Activated CD4-positive, alpha-beta T cell treated with anti-CD3 and anti-CD28 coated beads, Interleukin-2, Interleukin-6, amounts not matched to agents 100 ng/mL and 50 ng/mL, durations not matched to agents 16 hours and 8 hours (primary cell): Measurements from ENCODE around the gene CGNL1.

Experiments
- DNase-seq: peaks from one replicate; pipeline ENCODE4 v3.0.0-alpha.2; 2020

CGNL1 gene

DNA sequence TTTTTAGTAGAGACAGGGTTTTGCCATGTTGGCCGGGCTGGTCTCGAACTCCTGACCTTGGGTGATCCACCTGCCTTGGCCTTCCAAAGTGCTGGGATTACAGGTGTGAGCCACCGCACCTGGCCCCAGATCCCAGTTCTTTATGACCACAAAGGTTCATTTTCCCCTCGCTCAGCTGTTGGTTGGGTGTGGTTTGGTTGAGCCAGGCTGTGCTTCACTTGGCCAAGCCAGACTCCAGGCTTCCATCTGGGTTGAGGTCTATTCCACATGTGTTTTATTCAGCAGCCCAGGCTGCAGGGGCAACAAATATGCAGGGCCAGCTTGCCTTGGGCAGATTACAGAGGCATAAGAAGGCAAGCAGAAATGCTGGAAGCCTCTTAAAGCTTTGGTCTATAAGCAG, 13.7 kb downstream of the CGNL1 start:
- no peak for DNase-seq

DNA sequence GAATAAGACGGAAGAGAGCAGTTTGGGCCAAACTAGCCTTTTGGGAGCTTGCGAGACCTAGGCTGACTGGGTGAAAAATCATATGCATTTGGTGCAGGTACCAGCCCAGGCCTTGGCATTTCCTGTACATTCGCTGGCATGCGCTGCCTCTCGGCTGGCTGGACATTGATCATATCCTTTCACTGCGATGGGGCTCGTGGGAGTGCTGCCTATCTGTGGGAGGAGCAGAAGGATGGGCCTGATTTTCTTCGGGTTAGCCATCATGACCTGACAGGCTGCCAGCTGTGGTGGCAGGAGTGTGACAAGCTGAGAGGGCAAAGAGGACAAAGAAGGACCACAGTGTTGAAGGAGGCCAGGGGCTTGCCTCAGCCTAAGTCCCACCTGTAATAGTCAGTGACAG, 14.3 kb downstream of the CGNL1 start:
- DNase-seq, result no peak

DNA sequence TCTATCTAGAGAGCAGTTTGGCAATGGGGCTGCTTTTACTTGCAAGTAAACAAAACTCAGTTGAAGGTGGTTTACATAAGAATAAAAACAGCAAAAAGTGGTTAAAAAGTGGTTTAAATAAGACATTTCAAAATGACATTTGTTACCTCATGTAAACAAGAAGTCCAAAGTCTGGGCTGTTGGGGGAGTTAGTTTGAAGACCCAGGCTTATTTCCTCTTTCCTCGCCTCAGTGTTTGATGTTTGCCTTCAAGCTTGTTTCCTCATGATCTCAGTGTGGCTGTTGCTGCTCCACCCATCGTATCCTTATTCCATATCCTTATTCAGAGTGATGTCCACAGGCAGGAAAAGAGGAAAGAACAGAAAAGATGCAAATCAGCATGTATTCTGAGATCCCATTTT, 15.2 kb downstream of the CGNL1 start:
- DNase-seq, result no peak

DNA sequence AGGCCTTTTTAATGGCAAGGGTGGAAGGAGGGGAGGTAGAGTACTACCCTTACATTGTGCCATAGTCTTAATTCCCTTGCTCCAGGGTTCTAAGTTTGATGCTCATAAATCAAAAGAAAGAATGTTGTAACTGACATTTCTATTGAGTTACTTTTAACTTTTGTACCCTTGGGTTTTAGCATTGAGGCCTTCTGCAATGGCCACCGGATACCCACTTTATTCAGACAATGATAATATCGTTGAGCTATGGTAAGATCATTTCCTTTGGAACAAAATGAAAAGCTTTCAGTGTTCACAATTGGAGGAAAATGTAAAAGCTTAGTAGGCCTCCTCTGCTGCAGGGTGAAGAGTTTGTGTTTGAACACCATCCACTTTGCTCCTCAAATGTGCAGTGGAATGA, 16.8 kb downstream of the CGNL1 start:
- no peak for DNase-seq

DNA sequence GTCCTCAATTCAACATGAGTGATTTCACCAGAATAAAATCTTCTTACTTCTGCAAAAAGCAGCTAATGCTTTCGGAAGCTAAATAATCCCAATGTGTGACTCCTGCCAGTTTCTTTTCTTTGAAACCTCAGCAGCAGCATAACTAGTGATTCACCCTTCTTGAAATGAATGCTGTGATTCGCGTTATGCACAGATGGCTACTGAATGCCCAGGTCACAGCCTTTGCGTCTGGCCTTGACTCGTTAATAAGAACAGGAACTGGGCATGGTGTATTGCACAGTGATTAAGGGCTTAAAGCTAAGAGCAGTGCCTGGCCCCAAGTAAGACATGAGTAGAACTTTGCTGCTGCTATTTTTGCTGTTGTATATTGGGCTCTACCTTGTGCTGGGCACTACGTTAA, 19.0 kb downstream of the CGNL1 start:
- DNase-seq, result no peak

DNA sequence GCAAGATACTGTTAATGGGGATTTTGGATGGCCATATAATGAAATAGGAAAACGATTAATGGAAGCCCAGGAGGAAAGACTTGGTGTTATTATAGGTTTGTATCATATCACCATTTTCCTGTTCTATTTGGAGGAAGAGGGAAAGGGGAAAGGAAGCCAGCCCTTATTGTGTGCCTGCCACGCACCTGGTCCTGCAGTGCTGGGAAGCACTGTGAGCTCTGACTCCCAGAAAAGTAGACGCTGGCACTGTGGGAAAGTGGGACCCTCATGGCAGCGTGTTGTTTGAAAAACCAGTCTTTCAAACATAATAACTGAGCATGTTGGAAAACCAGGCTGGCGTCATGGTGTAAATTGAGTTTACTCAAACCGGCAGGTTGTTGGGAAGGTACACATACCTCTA, 22.0 kb downstream of the CGNL1 start:
- no peak for DNase-seq

DNA sequence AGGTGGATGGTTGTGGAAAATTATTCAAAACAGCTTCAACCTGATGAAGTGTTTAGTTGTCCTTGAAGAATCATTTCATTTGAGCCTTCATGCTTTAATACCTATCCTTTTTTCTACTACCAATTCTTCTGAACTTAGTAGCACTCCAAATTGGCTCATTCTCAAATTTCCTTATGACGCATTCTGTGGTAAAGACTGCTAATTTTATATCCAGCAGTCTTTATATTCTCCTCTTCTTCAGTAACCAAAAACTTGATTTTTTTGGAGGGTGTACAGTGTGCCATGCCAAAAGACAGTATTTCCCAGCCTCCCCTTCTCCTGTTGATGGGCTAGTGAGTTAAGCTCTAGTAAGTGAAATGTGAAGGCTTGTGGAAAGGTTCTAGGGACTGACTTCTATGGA, 25.2 kb downstream of the CGNL1 start:
- DNase-seq, result no peak

DNA sequence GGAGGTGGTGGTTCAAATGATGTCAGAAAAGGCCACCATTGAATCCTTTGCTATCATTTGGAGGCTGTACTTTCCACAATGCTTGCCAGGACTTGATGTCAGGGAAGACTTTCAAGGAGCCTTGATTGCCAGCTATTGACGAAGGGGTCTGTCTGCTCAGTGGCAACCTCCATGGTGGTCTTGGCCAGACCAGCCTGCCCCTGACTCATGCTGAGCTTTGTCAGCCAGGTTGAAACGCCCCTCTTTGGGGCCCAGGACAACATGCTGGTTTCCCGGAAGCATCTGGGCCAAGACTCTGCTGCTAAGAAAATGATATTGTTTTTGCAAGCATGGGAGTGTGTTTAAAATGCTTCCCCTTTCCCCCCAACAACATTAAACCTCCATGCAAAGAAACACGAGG, 26.7 kb downstream of the CGNL1 start:
- DNase-seq, result no peak

DNA sequence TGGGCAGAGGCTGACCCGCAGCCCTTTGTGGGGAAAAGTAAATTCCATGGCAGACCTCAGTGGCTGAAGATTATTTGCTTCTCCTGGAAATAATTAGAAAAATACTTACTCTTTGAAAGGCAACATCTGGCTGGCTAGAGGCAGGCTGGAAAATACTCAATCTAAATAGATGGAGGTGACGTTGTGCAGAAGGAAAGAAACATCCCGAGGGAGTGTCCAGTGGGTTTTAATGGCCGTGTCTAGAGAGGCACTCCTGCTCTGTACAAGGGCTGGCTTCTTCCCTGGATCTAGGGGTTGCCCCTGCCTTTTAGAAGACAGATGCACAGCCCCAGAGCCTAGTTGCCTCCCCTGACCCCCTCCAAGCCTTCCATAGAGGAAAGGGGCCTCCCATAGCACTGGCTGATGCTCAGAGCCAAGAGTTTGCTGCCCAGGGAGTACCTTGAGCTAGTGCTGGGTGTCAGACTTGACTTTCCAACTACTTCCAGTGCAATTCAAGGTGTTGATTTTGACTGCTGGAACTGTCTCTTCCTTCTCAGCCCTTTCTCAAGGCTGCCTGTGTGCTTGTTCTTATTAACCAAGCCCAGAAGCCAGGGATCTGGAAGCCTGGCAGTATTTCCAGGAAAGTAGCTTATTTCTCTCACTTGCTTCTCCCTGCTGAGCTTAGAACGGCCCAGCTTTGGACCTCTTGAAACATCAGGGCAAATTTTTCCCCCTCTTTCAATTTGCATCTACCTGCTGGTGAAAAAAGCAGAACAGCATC, 27.4 kb downstream of the CGNL1 start:
- no peak for DNase-seq

DNA sequence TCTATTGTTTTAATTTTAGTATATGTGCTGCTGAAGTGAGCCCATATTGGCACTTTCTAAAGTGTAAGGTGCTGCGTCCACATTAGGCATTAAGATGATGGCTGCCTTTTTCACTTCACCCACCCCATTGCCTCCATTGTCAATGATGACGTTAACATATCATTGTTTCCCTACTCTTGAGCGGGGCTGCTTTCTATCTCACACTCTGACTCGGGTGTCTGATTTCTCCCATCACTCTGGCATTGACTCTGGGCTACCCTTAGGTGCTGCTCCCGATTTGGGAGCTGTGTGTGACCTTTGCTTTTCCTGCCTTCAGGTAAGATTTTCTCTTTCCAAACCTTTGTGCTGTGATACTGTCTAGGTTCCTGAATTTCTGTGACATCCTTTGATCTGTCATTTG, 28.8 kb downstream of the CGNL1 start:
- DNase-seq, result no peak

DNA sequence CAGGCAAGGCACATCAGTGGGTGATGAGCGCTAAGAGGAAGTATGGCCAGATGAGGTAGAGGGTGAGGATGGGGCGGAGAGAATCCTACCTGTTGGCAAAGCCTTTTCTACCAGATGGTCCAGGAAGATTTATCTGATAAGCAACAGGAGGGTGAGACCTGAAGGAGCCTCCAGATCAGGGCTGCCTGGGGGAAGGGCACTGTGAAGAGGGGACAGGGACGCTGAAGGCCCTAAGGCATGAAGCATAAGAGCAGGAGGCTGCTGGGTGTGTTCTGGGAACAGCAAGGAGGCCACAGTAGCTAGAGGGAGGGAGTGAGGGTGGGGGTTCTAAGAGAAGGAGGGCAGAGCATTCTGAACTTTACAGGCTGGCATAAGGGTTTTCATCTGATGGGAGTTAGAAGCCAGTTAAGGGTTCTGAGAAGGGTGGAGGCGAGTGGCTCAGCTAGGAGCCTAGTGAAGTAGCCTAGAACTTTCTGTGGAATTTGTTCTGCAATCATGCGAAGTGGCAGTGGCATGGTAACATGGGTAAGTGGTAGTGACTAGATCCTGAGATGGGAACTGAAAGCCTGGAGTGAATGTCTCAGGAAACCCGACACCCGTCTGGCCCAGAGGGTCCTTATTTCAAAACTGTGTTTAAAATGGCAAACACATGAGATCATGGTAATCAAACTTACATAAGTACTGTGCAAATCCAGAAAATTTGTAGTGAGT, 29.9 kb downstream of the CGNL1 start:
- DNase-seq, result no peak

DNA sequence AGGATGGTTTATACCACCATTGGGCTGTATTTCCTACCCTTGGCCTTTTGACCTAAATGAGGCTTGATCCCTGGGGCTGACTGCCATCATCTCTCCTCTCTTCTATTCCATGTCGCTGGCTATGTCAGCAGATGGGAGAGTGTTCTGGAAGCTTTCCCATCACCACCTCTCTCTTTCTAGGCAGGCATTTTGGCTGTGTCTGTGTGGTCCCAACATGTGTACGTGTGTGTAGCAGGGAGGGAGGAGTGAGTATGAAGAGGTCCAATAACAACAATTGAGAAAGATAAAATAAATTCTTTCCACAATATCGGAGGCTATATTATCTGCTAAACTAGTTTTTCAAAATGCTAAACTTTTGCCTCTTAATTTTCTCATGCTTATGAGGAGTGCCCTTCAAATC, 34.1 kb downstream of the CGNL1 start:
- no peak for DNase-seq

DNA sequence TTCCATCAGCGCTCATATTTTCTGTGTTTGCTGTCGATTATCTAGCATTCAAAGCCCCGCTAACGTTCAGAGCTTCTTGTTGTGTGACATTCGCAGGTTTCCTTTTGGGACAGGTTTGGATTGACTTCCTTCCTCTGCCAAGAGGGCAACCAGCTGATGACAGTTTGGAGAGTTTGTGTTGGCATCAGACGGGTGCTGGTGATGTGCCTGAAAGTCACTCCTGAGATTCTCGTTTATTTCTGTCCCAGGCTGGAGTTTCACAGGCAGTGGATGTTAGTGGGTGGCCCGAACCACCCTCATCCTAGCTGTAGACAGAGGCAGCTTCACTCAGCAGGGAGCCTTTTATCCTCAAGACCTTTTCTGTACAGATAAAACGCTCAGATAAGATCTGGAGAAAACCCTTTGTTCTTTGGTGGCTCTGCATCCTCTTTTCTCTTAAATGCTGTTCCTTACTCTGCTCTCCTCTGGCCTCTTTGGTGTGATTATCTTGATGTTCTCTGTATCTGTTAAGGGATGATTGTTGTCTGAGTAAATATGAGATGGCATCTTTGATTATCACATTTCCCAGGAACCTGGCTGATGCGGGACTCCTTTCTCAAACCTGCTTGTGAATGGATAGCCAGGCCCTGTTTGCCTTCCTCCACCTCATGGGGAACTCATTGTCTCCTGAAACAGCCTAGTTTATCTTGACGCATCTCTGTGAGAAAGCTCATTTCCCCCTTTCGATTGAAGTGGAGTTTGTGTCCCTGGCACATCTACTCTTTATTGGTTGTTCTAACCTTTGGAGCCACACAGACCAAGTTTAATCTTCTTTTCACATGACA, 35.9 kb downstream of the CGNL1 start:
- DNase-seq, result no peak

DNA sequence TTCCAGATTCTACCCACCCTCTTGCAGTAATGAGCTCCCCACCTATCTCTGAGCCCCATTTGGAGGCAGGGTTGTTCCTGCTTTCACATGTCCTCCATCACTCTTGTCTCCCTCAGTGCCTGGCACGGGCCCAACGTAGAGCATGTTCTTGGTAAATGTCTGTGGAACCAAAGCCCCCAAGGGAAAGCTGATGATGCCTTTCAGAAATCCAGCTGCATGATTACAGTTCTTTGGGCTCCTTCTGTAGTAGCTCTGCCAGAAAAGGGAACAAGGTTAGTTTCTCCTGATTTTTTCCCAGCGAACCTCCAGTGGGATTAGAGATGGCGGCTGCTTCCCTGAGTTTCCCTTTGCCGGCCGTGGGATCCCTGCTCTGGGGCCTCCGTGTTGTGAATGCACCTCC, 39.3 kb downstream of the CGNL1 start:
- no peak for DNase-seq

DNA sequence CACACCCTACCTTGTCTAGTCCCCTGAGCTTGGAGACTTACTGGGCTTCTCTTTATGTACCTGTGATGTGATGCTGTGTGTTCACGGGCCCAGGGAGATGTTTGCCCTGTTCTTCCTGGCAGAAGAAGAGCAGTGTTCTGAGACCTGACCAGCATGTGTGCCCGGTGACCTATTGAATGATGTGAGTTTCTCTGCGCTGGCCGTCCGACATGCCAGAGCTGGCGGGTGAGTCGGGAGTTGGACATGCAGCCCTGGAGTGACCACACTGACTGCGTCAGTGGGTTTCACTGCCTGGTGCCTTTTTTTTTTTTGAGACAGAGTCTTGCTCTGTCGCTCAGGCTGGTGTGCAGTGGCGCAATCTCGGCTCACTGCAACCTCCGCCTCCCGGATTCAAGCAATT, 42.3 kb downstream of the CGNL1 start:
- DNase-seq, result no peak

DNA sequence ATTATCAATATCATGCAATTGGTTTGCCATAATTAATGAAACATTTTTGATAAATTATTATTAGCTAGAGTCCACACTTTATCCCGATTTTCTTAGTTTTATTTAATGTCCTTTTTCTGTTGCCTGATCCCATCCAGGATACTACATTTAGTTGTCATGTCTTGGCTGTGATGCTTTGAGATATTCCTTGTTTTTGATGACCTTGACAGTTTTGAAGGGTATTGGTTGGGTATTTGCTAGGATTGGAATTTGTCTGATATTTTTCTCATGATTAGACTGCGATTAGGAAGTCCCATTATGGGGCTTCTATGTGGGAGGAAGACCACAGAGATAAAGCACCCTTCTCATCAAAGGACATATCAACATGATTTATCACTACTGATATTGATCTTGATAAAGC, 43.0 kb downstream of the CGNL1 start:
- DNase-seq, result no peak

DNA sequence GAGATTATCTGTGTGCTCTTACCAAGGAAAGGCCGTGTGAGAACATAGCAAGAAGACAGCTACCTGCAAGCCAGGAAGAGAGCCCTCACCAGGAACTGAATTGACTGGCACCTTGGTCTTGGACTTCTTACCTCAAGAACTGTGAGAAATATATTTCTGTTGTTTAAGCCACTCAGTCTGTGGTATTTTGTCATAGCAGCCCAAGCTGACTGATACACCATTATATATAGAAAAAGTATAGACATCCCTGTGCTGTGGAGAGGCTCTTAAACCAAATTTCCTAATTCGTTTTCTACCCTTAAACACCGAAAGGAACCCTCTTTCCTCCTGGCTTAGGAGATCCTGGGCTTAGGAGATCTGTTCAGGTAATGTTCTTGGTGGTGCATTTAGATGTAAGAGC, 44.8 kb downstream of the CGNL1 start:
- no peak for DNase-seq

DNA sequence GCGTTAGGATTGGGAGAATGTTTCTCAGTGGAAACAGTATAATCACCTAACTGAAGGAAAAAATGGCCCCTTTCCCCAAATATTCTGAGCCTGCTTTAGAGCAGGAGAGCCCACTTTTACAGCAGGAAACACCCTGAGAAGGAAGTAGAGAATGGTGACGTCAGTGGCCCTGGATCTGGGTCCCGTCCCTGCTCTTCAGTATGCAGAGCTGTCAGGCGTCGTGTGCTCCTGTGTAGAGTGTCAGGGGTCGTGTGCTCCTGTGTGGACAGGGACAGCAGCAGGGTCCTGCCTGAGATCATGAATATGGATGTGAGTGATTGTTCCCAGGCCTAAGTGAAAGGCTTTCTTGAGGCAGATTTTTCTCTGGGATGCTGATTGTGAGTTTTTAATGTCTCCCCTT, 45.2 kb downstream of the CGNL1 start:
- no peak for DNase-seq

DNA sequence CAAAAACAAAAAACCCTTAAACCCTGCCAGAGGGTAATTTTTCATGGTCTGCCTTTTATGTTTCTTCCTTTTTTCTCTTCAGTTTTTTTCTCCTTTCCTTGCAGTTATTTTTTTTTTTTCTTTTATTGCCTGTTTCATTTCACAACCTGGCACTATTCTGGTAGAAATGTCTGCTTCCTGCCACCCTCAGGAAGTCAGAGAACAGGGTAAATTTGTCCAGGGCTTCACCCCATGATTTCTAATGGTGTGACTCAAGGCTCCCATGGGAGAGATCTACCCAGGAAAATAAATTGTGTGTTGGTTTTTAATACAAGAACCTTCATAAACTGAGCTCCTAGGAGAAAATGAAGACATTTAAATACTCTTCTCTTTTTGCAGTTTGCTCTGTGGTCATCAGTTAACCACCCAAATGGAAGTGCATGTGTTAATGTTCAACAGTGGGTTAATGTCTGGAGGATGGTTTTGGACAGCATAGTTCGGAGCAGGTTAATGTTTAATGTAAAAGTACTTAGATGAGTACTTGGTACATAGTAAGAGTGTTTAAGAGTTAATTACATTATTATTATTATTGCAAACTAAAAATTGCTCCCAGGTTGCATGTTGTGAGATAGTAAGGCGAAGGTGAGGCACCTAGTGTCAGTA, 45.9 kb downstream of the CGNL1 start:
- no peak for DNase-seq

DNA sequence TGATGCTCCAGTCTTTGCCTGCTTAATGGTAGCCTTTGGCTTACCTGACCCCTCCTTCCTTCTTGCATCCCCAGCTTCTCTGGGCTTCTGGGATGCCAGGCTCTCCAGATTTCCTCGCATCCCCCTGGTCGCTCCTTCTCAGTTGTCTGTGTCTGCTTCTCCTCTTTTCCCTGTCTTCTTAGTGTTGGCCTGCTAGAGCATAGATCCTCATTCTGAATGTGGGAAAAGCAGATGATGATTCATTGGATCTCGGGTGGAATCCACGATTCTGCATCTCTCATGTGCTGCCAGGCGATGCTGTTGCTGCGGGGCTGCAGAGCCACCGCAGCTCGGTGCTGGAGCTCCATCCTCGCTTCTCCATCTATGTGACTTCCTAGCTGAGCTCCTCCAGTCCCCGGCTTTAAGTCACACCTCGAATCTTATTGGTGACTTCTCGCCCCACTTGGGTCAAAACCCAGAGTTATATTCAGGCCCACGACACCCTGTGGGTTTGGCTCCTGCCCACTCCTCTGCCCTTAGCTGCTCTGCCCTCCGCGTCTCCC, 47.4 kb downstream of the CGNL1 start:
- DNase-seq, result no peak

DNA sequence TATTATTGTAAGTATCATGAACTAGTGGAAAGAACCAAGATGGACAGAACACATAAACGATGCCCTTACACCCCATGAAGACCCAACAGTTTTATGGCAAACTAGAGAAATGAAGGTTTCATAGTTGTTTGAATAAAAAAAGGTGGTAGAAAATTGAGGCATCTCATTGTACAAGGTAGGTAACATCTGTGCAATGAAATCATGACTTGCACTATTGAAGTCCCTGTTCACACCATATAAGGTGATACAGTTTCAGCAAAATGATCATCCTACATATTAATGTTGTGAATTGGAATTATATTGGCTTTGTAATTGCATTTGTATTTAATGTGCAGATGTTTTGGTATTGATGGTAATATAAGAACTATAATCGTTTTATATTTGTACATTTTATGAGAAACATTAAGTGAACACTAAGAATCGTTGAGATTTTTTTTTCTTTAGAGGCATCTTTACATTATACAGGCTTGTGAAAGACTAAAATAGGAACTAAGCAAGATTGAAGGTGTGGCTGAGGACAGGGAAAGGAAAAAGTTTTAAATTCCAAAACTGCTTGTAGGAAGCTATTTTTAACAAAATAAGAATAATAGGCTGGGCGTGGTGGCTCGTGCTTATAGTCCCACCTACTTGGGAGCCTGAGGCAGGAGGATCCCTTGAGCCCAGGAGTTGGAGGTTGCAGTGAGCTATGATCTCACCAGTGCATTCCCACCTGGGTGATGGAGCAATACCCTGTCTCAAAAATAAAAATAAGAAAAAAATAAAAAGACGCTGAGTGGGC, 48.5 kb downstream of the CGNL1 start:
- DNase-seq, result no peak

DNA sequence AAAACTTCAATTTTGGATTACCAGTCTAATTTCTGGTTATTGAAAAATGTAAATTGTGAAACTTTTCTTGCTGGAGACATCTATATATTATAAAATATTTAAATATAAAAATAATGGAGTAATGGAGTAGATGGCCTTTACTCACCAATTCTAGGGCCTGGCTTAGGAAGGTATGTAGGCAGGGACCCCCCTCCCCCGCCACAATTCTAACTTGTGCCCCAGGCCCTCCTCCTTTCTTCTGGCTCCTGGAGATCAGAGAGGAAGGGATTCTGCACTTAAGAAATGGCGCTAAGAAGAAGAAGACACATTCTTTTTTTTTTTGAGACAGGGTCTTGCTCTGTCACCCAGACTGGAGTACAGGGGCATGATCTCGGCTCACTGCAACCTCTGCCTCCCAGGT, 49.5 kb downstream of the CGNL1 start:
- DNase-seq, result no peak
